ENCODE measurements around the gene EXO1.
"Not testable (repeated sequence)": the region's sequence is repeated elsewhere in the genome, so short reads cannot be mapped to it uniquely, and the experiment has no call there.

The EXO1 gene

DNA sequence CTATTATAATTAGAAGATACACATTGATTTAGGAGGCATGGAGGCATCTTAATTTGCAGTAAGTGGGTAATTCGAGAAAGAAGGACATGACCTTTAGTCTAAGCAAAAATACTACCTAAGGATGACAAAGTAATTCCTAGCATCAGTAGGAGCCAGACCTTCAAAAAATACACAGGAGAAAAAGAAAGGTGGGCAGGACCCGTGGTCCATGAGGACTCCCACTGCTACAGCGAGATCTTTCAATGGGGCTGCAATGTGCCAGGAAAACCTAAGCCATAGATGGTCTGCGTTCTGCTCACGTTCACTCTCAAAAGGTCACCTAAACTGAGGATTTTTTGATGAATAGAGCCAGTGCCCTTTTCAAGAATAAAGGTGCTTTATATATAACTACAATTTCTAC is 10.6 kb upstream of the EXO1 start:
- no peak for DNase-seq

DNA sequence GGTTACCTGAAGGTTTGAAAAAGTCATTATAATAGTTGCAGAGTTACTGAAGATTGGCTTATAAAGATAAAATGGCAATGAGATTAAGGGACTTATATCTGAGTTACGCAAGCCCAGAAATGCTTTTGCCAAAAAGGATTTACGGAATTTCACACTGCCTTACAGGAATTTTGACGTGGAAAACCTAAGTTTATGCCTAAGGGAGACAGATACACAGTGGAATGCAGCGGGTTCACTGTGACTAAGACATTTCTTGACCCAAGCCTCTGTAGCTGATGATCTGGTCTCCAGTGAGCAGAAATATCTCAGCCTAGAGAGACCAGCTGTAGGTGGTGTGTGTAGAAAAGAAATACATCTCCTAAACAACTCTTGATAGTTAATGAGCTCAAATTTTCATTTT is 10.1 kb upstream of the EXO1 start:
- no peak for DNase-seq

DNA sequence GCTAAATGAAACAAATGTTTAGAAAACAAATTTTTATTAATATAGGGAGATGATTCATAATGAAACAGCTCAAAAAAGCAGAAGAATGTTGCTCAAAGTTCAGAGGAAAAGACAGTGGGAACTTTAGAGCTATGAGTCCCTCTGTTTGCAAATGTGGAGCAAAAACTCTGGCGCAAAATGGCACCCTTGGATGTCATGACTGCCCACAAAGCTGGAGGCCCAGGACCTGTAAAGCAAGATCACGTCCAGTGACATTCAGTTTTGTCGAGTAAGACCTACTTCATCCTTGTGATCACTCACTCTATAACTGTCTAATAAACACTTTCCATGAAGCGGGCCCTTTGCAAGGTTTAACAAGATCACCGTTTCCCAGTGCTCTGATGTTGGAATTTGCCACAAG is 9.1 kb upstream of the EXO1 start:
- DNase-seq, result no peak

DNA sequence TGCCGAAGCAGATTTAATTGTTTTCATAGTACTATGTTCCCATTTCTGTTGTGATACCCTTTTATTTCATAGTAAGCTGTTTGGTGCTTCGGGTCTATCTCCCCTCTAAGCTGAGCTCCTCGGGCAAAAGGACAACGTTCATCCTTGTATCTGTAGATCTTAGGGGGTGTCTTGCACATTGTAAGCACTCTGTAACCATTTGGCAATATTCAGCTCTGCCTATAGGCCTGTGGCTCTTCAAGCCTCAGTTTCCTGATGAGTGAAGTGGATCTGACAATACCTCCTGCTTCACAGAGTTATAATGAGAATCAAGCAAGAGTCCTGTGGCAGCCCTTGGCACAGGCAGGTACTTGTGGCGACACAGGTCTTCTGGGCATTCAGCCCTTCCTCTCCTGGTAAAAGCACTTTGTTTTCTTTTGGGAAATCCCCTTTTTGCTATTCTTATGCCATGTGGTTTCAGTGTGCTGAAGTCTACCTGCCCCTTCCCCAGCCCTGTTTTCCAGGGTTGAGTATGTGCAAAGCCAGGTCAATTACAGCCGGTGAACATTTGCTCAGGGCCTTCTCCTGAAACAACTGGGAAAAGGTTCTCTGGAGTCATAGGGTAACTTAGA is 8.5 kb upstream of the EXO1 start:
- DNase-seq, result no peak

DNA sequence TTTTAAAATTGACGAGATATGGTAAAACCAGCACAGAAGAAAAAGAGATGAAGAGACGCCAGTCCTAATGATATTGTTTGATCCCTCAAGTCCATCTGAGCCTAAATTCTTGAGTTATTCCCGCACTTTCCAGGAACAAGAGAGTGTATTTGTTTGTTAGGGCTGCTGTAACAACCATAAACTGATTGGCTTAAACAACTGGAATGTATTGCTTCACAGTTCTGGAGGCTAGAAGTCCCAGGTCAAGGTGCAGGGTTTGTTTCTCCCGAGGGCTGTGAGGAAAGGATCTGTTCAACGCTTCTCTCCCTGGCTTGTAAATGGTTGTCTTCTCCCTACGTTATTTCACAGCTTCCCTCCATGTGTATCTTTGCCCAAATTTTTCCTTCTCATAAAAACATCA is 7.8 kb upstream of the EXO1 start:
- DNase-seq, result no peak

DNA sequence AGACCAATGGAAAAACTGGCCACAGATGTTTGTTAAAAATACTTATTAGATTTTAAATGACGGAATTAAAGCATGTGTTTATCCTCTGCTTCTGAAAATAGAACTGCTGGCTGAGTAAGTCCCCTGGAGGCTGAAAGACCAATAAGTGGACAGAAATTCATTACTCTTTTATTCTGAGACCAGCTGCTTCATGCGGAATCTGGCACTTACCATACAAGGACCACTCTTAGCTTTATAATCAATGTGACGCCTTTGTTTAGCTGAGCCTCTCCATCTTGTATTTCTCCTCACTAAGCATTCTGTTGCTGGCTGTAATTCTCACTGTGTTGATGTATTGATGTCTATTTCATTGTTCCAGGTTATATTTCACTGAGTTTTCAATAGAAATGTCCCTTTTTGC is 6.3 kb upstream of the EXO1 start:
- DNase-seq, result no peak

DNA sequence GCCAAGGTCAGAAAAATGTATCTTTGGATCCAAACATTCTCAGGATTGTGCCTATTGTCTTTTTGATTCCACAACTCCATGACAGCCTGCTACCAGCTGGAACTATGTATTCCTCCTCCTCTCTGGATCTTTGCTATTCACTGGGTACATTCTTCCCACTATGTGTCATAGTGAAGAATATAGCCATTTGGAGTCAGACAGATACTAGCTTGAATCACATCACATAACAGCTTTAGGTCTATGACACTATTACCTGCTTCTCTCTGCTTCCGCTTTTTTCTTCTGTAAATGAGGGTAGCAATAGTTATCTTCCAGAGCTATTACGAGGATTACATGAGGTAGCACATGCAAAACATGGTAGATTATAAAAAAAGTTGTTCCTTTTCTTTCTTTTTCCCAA is 5.4 kb upstream of the EXO1 start:
- no peak for DNase-seq

DNA sequence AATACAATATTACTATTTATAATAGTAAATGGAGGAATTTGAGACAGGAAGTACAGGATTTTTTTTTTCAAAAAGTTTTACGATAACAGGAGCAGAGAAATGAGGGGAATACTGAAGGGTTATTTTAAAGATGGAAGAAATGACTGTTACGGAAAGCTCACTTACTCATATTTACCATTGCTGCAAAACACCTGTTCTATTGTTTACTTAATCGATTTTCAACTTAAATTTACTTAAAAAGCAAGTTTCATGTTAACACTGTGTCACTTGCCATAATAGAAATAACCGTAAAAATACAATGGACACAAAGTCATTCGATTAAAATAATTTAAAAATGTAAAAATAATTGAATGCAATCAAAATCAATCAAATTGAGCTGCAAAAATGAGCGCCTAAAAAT is 3.4 kb upstream of the EXO1 start:
- no peak for DNase-seq

DNA sequence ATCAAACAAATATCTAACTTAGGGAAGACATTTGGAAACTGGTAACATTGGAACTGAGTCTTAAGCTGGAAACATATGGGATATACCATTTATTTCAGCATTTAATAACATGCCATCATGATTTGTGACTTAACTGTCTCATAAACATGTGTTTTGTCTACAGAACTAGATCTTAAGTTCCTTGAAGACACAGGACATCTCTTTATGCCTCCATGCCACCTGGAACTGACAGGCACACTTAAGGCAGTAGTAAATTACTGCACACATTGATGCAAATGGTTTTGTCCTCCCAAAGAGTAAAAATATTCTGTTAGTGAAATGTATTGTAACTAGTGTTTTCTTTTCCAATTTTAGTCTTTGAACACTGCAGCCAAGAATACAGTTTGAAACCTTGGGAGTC is 1.6 kb upstream of the EXO1 start:
- no peak for DNase-seq

DNA sequence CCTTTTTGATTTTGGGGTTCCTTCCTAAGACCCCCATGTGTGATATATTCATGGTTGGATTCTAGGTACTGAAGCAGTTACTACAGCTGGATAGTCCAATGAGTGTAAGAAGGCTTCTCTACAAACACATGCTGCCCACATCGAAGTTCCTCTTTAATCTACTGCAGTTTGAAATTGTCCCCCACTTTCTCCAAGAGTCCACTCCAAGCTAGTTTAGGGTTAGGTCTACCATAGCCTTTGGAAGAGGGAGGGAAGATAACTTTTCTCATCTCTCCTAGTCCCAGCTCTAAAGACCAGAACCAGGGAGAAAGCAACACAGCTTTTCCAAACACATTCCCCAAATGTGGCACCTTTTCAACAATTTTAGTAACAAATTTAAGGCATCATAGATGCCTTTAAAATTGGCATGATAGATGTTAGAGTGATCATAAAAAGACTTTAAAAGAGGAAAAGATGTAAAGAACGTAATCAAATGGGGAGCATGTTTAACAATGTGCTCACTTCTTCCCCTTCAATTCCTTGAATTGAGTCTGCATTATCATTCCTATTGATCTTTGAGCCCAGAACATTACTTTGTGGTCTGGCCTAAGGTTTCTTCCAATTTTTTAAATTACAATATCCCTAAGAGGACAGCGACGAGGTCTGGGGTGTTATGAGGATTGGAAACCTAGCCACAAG is 1.0 kb upstream of the EXO1 start:
- no peak for DNase-seq

DNA sequence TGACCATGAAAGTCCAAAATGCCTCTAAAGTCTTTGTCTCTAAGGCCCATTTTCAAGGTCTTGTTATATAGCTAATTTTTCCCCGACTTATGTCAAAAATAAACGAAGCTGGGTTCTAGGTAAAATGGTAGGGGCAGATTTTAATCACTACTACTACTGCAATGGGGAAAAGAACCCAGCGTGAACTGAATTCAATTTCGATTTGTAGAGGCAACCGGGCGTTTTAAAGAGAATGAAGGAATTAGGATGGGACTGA is 536 bp upstream of the EXO1 start:
- no peak for DNase-seq

DNA sequence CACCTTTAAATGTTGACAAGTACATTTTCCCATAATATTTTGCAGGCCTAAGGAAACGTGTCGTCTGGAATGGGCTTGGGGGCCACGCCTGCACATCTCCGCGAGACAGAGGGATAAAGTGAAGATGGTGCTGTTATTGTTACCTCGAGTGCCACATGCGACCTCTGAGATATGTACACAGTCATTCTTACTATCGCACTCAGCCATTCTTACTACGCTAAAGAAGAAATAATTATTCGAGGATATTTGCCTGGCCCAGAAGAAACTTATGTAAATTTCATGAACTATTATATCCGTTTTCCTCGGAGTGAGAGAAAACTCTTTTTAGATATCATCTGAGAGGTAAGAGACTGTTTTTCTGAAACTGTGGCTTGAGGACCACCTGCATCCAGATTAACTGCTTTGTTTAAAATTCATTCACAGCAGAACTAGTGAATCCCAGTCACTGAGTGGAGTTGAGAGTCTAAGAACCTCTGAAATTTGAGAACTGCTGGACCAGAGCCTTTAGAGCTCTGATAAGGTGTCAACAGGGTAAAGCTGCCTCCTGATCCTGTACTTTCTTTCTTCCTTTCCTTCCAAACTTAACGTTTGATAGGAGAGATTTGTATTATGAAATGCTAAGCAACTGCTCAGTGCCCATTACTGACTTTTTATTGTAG is 811 bp downstream of the EXO1 start:
- DNase-seq, result no peak

DNA sequence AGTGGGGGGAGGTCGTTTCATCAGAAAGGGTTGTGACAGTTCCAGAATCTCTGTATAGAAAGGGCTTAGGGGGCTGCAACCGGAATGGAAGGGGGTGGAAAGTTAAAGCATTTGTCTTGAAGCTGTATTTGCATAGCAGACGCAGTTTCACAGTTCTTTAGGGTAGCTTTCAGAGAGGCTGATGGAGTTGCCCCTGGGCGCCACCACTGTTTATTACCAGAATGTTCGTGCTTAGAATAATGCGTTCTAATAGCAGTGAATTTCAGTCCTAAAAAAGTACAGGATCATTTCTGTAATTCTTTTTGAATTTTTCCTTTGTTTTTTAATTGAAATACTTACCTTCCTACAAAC is 1.3 kb downstream of the EXO1 start:
- no peak for DNase-seq

DNA sequence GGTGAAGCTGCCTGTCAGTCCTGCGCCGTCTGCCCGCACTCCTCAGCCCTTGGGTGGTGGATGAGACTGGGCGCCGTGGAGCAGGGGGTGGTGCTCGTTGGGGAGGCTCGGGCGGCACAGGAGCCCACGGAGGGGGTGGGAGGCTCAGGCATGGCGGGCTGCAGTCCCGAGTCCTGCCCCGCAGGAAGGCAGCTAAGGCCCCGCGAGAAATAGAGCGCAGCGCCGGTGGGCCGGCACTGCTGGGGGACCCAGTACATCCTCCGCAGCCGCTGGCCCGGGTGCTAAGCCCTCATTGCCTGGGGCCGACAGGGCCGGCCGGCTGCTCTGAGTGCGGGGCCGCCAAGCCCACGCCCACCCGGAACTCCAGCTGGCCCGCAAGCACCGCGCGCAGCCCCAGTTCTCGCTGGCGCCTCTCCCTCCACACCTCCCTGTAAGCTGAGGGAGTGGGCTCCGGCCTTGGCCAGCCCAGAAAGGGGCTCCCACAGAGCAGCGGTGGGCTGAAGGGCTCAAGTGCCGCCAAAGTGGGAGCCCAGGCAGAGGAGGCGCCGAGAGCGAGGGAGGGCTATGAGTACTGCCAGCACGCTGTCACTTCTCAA is 7.6 kb downstream of the EXO1 start:
- DNase-seq, result not testable (repeated sequence)

DNA sequence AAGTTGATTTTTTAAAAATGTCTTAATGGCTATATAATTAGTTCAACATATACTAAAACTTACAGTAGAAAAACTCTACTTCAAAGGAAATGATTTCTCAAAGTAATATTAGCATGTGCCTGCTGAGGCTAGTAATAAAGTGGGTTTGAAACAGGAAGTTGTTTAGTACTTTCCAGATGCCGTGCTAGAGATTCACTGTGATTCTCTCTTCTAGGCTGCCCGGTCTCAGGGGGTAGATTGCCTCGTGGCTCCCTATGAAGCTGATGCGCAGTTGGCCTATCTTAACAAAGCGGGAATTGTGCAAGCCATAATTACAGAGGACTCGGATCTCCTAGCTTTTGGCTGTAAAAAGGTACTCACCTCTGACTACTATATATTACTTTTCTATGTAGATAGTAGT is 9.1 kb downstream of the EXO1 start:
- no peak for DNase-seq

DNA sequence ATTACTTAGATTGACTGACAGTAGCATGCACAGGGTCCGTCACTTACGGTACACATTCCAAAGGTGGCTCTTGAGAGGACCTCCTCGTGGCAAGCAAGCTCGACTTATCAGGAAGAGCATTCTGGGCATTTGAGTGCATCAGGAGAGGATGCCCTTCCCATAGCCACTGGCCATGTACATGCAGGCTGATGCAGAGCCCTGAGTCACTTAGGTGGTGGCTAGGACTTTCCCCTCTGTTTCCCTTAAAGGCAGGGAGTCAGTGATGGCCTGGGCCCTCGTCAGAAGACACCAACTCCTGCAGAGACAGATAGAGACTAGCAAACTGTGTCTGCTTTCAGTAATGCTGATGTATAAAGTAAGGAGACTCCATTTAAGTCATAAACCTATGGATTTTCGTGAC is 12.9 kb downstream of the EXO1 start:
- no peak for DNase-seq

DNA sequence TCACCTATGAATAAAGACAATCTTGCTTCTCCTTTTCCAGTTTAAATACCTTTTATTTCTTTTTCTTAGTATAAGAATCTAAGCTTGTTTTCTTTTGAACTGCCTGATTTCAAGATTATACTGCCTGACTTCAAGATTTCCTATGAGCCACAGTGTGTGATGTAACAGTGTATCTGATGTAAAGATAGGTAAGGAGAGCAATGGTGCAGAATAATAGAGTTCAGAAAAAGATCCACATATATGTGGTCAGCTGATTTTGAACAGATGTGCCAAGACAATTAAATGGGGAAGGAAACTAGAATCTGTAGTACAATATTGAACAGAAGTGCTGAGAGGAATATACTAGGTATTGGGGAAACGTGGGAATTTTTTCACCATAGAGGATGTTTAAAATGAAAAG is 21.0 kb downstream of the EXO1 start:
- no peak for DNase-seq

DNA sequence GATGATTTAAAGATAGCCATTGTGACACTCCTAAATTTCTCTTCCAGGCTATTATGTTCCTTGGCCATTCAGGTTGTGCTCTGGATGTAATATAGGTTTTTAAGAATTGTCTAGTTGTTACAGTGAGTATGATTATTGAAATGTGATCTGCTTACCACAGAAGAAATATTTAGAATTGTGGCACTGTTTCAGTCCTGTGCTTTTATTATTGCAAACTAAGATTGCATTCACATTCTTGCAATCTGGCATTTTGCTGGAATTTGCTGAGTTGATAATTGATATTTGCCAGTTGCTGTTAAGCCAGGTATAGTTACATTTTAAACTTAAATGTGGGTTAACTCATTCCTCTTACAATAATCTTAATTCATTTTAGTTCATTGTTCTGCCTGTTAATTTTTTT is 22.3 kb downstream of the EXO1 start:
- DNase-seq, result no peak

DNA sequence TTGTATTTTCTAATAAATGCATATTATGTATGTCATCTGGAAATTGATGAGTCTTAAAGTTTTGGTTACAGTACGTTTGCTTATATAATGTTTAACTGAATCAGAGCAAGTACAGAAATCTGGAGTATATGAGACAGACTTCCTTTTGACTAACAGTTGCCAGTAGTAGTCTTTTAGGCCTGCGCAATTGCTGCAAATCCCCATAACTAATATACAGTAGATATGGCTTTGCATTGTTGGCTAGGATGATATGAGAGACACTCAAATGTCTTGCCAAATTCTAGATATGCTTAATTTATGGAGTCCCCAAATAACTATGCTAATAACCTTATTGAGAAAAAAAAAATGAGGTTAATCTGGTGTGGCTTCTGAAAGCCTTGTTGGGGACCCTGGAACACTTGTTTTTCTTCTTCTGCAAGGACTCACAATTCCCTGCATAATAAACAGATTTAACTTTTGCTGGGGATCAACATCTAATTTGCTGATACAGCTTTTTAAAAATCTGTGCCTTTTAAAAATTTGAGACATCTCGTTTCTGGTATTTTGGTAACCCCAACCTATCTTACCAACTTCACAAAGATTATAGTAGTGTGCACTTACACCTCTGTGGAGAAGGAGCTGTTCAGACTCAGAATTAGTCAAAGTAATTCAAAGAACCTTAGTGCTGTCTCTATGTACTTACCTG is 22.9 kb downstream of the EXO1 start:
- no peak for DNase-seq

DNA sequence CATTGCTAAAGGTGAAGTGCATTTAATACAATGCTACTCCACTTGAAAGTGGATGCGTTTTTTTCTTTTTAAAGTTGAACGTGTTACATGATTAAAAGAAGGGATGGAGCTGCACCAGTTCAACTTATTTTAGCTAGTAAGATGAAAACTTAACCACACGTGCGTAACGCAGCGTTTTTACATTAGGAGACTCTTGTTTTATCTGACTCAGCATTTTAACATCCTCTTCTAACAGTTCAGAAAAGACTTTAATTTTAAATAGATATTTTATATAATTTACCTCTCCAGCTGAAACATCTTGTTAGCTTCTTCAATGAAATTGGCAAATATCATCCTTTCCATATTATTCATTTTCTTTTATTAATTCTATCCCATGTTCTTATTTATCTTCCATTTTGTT is 33.4 kb downstream of the EXO1 start:
- DNase-seq, result no peak

DNA sequence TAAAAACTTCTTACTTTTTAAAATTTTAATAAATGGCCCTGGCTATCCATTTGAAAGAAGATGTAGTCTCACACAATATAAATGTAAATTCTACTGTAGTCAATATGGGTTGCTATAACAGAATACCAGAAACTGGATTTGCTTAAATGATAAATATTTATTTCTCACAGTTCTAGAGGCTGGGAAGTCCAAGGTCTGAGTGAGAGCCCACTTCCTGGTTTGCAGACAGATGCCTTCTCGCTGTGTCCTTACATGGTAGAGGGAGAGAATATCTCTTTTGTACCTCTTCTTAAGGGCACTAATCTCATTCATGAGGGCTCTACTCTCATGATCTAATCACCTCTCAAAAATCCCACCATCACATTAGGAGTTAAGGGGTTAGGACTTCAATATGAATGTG is 35.2 kb downstream of the EXO1 start:
- no peak for DNase-seq

DNA sequence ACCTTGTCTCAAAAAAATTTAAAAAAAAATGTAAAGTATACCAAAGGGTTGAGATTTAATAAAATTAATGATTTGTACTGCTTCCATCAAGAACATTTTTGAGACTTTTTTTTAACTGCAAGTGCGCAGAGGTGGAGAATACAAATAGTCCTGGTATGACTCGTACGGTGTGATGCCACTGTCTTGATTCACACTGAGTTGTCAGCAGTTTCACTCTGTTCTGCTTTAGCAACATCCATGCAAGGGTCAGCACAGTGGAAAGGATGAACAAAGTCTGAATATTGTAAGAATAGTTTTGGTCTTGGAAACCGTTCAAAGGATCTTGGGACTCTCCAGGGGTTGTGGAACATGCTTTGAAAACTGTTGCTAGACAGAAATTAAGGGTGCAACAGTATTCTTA is 40.2 kb downstream of the EXO1 start:
- DNase-seq, result no peak

DNA sequence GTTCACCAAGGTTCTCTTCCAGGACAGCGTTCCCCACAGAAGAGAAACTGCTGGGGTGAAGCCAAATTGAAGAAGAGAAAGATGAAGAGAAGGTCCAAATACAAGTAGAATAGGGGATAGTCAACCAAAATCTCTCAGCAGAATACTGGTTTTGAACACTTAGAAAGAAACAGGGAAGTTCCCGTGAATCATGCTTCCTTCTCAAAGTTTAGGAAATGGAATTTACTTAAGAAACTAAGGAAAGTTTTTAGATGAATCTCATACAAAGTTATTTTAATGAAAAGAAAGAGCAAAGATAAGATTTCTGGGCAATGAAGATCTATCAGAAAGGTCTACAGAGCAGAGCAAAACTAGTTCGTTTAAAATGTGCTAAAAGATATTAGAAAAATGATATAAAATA is 43.3 kb downstream of the EXO1 start:
- no peak for DNase-seq

DNA sequence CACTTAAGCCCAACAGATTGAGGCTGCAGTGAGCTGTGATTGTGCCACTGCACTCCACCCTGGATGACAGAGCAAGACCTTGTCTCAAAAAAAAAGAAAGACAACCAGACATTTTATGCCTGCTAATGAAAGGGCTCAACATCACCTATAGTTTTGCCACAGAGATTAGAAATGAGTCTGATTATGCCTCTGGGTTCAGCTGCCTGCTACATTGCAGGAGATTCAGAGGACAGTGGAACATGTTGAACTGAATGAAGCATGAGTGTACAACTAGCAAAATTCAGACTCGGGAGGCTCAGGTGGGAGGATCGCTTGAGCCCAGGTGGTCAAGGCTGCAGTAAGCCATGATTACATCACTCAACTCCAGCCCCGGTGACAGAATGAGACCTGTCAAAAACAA is 46.0 kb downstream of the EXO1 start:
- DNase-seq, result no peak
